Esophagus squamous epithelium (tissue), 4 donors: ENCODE measurements around the gene C11orf42.

ENCODE experiments used
- POLR2A ChIP-seq, 4 donors: fragments of 450-650 bp; IDR thresholded peaks; one replicate each; pipeline ENCODE4 v1.6.1; 2017; ENCODE audit warnings: antibody characterized with exemption in 4 of 4, mild to moderate bottlenecking in 4 of 4, moderate library complexity in 3 of 4
- TF ChIP-seq, protein P1 (sequence below), 6 experiments: fragments of 450-650 bp in 4 of 6; fragments of 200-600 bp in 2 of 6; sonication (generic) in 2 of 6; IDR thresholded peaks; one replicate each; pipeline ENCODE4 v1.5.1; 2016 to 2019; ENCODE audit warnings: antibody characterized with exemption in 6 of 6, mild to moderate bottlenecking in 4 of 6, moderate library complexity in 4 of 6

GRCh38 chr11:6240139-6240538 lies 34.8 kb downstream of the C11orf42 start:
- TF ChIP-seq, protein P1, sequence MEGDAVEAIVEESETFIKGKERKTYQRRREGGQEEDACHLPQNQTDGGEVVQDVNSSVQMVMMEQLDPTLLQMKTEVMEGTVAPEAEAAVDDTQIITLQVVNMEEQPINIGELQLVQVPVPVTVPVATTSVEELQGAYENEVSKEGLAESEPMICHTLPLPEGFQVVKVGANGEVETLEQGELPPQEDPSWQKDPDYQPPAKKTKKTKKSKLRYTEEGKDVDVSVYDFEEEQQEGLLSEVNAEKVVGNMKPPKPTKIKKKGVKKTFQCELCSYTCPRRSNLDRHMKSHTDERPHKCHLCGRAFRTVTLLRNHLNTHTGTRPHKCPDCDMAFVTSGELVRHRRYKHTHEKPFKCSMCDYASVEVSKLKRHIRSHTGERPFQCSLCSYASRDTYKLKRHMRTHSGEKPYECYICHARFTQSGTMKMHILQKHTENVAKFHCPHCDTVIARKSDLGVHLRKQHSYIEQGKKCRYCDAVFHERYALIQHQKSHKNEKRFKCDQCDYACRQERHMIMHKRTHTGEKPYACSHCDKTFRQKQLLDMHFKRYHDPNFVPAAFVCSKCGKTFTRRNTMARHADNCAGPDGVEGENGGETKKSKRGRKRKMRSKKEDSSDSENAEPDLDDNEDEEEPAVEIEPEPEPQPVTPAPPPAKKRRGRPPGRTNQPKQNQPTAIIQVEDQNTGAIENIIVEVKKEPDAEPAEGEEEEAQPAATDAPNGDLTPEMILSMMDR (IDR thresholded peaks at IDR 0.05), result no peak
- TF ChIP-seq POLR2A (IDR thresholded peaks at IDR 0.05), result no peak
